HG02623 (cell line): ENCODE measurements around the gene CELF2.

Source experiments
- ATAC-seq: cut with Tn5 transposase; IDR thresholded peaks from one replicate; pipeline ENCODE4 v1.9.1; 2021; ENCODE audit warnings: moderate library complexity; ENCODE audit not compliant: unreplicated experiment

Gene CELF2

GRCh38 chr10:11242443-11243387 lies 225.0 kb downstream of the CELF2 start:
- ATAC-seq: peak; percentile 57

GRCh38 chr10:11243425-11244222 lies 226.0 kb downstream of the CELF2 start:
- ATAC-seq: no peak

GRCh38 chr10:11245095-11245479 lies 227.4 kb downstream of the CELF2 start:
- peak; percentile 9 for ATAC-seq

GRCh38 chr10:11245510-11245909 lies 227.8 kb downstream of the CELF2 start:
- ATAC-seq: peak; percentile 37

GRCh38 chr10:11245981-11246590 lies 228.4 kb downstream of the CELF2 start:
- no peak for ATAC-seq

GRCh38 chr10:11246752-11247467 lies 229.2 kb downstream of the CELF2 start:
- ATAC-seq: no peak

GRCh38 chr10:11249152-11249807 lies 231.6 kb downstream of the CELF2 start:
- ATAC-seq: no peak

- no peak for ATAC-seq
Observed at GRCh38 chr10:11249808-11250195, 232.1 kb downstream of the CELF2 start.

GRCh38 chr10:11250304-11250703 lies 232.6 kb downstream of the CELF2 start:
- no peak for ATAC-seq

- ATAC-seq: no peak
Observed at GRCh38 chr10:11252887-11253286, 235.2 kb downstream of the CELF2 start.

- ATAC-seq: no peak
Observed at GRCh38 chr10:11253385-11254002, 235.8 kb downstream of the CELF2 start.

GRCh38 chr10:11255156-11255555 lies 237.5 kb downstream of the CELF2 start:
- ATAC-seq: no peak

GRCh38 chr10:11255796-11256444 lies 238.2 kb downstream of the CELF2 start:
- no peak for ATAC-seq

GRCh38 chr10:11256896-11257295 lies 239.2 kb downstream of the CELF2 start:
- no peak for ATAC-seq

GRCh38 chr10:11257440-11258090 lies 239.9 kb downstream of the CELF2 start:
- no peak for ATAC-seq

GRCh38 chr10:11260170-11260569 lies 242.5 kb downstream of the CELF2 start:
- no peak for ATAC-seq

- no peak for ATAC-seq
Observed at GRCh38 chr10:11261143-11261542, 243.5 kb downstream of the CELF2 start.

GRCh38 chr10:11261687-11262493 lies 244.2 kb downstream of the CELF2 start:
- peak; percentile 29 for ATAC-seq
